ENCODE data around the gene IPO8.

Gene IPO8

GRCh38 chr12:30679241-30679640, 16.4 kb downstream of the IPO8 start:
- Histone ChIP-seq H3K4me2 (ENCODE audit: low read length) (no peak overlapping the region), H3K27me3 (ENCODE audit: control insufficient read depth, insufficient read depth, low read length) (no peaks in the 10 kb centered on the region), H3K4me3 (ENCODE audit: low read length) (no peak overlapping the region), H3K36me3 (ENCODE audit: insufficient read depth, low read length) (peaks cover 47% of the 10 kb centered on the region), H3K9me3 (replicated peaks; ENCODE audit: low read length) (no peaks in the 10 kb centered on the region), H3K9ac (ENCODE audit: low read depth, low read length) (no peak overlapping the region), H3K4me1 (ENCODE audit: control insufficient read depth, insufficient read depth, low read length) (no peaks in the 10 kb centered on the region)

DNA sequence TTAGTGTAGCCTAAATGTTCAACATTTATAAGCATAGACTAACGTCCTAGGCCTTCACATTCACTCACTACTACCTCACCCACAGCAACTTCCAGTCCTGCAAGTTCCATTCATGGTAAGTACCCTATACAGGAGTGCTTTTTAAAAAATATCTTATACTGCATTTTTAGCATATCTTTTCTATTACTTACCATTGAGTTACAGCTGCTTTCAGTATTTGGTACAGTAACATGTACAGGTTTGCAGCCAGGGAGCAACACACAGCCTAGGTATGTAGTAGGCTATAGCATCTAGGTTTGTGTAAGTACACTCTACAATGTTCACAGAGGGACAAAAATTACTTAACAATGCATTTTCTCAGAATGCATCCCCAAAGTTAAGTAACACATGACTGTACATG, 17.4 kb downstream of the IPO8 start:
- Histone ChIP-seq H3K4me3 (ENCODE audit: low read length) (no peak overlapping the region), H3K4me1 (ENCODE audit: control insufficient read depth, insufficient read depth, low read length) (no peaks in the 10 kb centered on the region), H3K9me3 (replicated peaks; ENCODE audit: low read length) (no peaks in the 10 kb centered on the region), H3K9ac (ENCODE audit: low read depth, low read length) (no peak overlapping the region), H3K4me2 (ENCODE audit: low read length) (no peak overlapping the region), H3K27me3 (ENCODE audit: control insufficient read depth, insufficient read depth, low read length) (no peaks in the 10 kb centered on the region), H3K36me3 (ENCODE audit: insufficient read depth, low read length) (peaks cover 49% of the 10 kb centered on the region)

DNA sequence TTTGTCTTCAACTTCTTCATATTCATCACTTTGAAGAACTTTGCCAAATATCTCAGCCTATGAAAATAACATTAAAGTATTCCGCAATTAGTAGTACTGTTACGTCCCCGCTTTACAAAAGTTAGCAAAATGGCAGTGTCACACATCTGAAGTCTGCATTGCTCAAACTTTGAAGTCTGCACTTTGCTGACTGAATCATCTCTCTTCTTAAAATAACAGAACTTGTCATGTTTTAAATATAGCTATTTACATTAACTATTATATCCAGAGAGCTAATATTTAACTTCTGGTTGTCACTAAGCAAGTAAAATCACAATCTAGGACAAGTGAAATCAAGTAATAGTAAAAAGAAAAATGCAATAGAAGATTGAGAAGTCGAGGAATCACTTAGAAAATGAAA, 34.5 kb downstream of the IPO8 start:
- H3K4me1 ChIP-seq (ENCODE audit: control insufficient read depth, insufficient read depth, low read length), result no peaks in the 10 kb centered on the region
- H3K27me3 ChIP-seq (ENCODE audit: control insufficient read depth, insufficient read depth, low read length), result no peaks in the 10 kb centered on the region
- H3K36me3 ChIP-seq (ENCODE audit: insufficient read depth, low read length), result peaks cover 32% of the 10 kb centered on the region
- H3K4me3 ChIP-seq (ENCODE audit: low read length), result no peak overlapping the region
- no peaks in the 10 kb centered on the region for H3K9me3 ChIP-seq (replicated peaks; ENCODE audit: low read length)
- H3K9ac ChIP-seq (ENCODE audit: low read depth, low read length), result no peak overlapping the region
- H3K4me2 ChIP-seq (ENCODE audit: low read length), result no peak overlapping the region

GRCh38 chr12:30652034-30652696, 43.5 kb downstream of the IPO8 start:
- peaks cover 16% of the 10 kb centered on the region for H3K36me3 ChIP-seq (ENCODE audit: insufficient read depth, low read length)

DNA sequence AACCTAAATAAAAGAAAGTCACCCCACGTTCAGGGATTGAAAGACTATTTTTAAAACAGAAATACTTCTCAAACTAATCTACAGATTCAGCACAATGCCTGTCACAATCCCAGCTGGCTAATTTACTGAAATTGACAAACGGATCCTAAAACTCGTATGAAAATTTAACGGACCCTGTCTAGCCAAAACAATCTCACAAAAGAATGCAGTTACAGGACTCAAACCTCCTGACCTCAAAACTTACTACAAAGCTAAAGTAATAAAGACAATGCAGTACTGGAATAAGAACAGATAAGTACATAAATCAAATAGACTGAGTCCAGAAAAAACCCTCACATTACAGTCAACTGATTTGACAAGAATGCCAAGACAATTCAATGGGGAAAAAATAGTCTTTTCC, 48.8 kb downstream of the IPO8 start:
- H3K4me1 ChIP-seq (ENCODE audit: control insufficient read depth, insufficient read depth, low read length), result no peaks in the 10 kb centered on the region
- no peak overlapping the region for H3K4me2 ChIP-seq (ENCODE audit: low read length)
- no peak overlapping the region for H3K9ac ChIP-seq (ENCODE audit: low read depth, low read length)
- H3K4me3 ChIP-seq (ENCODE audit: low read length), result no peak overlapping the region
- H3K27me3 ChIP-seq (ENCODE audit: control insufficient read depth, insufficient read depth, low read length), result no peaks in the 10 kb centered on the region
- H3K36me3 ChIP-seq (ENCODE audit: insufficient read depth, low read length), result peaks cover 8% of the 10 kb centered on the region
- H3K9me3 ChIP-seq (replicated peaks; ENCODE audit: low read length), result no peaks in the 10 kb centered on the region

More at GRCh38 chr12:30652034-30652696, 43.5 kb downstream of the IPO8 start:
- no peak overlapping the region for H3K4me3 ChIP-seq (ENCODE audit: low read length)
- H3K4me1 ChIP-seq (ENCODE audit: control insufficient read depth, insufficient read depth, low read length), result no peaks in the 10 kb centered on the region
- no peak overlapping the region for H3K9ac ChIP-seq (ENCODE audit: low read depth, low read length)
- H3K9me3 ChIP-seq (replicated peaks; ENCODE audit: low read length), result no peaks in the 10 kb centered on the region
- H3K27me3 ChIP-seq (ENCODE audit: control insufficient read depth, insufficient read depth, low read length), result no peaks in the 10 kb centered on the region
- H3K4me2 ChIP-seq (ENCODE audit: low read length), result no peak overlapping the region

DNA sequence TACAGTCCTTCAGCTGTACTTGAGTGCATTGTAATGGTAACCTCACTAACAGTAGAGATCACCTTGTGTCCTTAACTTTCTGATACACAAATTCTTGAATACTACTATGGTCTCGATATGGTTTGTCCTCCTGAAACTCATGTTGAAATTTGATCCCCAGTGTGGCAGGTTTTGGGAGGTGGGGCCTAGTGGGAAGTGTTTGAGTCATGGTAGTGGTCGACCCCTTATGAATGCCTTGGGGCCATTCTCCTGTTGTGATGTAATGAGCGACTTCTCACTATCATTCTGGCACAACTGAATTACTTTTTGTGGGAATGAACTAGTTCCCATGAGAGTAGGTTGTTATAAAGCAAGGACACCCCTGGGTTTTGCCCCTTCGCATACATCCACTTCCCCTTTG, 52.3 kb downstream of the IPO8 start:
- H3K36me3 ChIP-seq (ENCODE audit: insufficient read depth, low read length), result peaks cover 10% of the 10 kb centered on the region
- no peak overlapping the region for H3K4me2 ChIP-seq (ENCODE audit: low read length)
- H3K27me3 ChIP-seq (ENCODE audit: control insufficient read depth, insufficient read depth, low read length), result no peaks in the 10 kb centered on the region
- H3K9me3 ChIP-seq (replicated peaks; ENCODE audit: low read length), result no peaks in the 10 kb centered on the region
- no peak overlapping the region for H3K9ac ChIP-seq (ENCODE audit: low read depth, low read length)
- no peak overlapping the region for H3K4me3 ChIP-seq (ENCODE audit: low read length)
- no peaks in the 10 kb centered on the region for H3K4me1 ChIP-seq (ENCODE audit: control insufficient read depth, insufficient read depth, low read length)

DNA sequence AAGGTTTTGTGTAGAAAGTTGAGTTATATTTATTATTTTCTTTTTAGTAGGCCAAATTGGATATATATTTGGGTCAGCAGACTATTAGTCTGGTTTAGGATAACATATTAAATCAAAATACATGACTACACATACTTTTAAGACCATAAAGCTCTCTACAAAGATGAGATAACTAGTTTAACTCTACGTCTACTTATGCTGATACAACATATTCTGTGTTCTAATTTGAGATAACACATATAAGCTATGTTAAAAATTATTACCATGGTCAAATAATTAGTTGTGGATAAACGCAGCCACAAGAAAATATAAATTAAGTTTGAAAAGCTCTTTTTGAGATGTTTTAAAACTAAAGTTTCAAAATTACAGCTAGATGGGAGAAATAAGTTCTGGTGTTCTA, 55.3 kb downstream of the IPO8 start:
- no peaks in the 10 kb centered on the region for H3K9me3 ChIP-seq (replicated peaks; ENCODE audit: low read length)
- H3K36me3 ChIP-seq (ENCODE audit: insufficient read depth, low read length), result peaks cover 10% of the 10 kb centered on the region
- no peak overlapping the region for H3K4me3 ChIP-seq (ENCODE audit: low read length)
- H3K4me2 ChIP-seq (ENCODE audit: low read length), result no peak overlapping the region
- H3K9ac ChIP-seq (ENCODE audit: low read depth, low read length), result no peak overlapping the region
- no peaks in the 10 kb centered on the region for H3K27me3 ChIP-seq (ENCODE audit: control insufficient read depth, insufficient read depth, low read length)
- H3K4me1 ChIP-seq (ENCODE audit: control insufficient read depth, insufficient read depth, low read length), result no peaks in the 10 kb centered on the region

GRCh38 chr12:30635385-30635784, 60.3 kb downstream of the IPO8 start:
- H3K4me3 ChIP-seq (ENCODE audit: low read length), result no peak overlapping the region
- H3K9me3 ChIP-seq (replicated peaks; ENCODE audit: low read length), result no peaks in the 10 kb centered on the region
- no peak overlapping the region for H3K4me2 ChIP-seq (ENCODE audit: low read length)
- H3K4me1 ChIP-seq (ENCODE audit: control insufficient read depth, insufficient read depth, low read length), result no peaks in the 10 kb centered on the region
- peaks cover 24% of the 10 kb centered on the region for H3K36me3 ChIP-seq (ENCODE audit: insufficient read depth, low read length)
- no peak overlapping the region for H3K9ac ChIP-seq (ENCODE audit: low read depth, low read length)
- no peaks in the 10 kb centered on the region for H3K27me3 ChIP-seq (ENCODE audit: control insufficient read depth, insufficient read depth, low read length)

- no peaks in the 10 kb centered on the region for H3K9me3 ChIP-seq (replicated peaks; ENCODE audit: low read length)
- no peak overlapping the region for H3K4me3 ChIP-seq (ENCODE audit: low read length)
- H3K36me3 ChIP-seq (ENCODE audit: insufficient read depth, low read length), result peaks cover 27% of the 10 kb centered on the region
- no peaks in the 10 kb centered on the region for H3K4me1 ChIP-seq (ENCODE audit: control insufficient read depth, insufficient read depth, low read length)
- H3K9ac ChIP-seq (ENCODE audit: low read depth, low read length), result no peak overlapping the region
- H3K27me3 ChIP-seq (ENCODE audit: control insufficient read depth, insufficient read depth, low read length), result no peaks in the 10 kb centered on the region
- no peak overlapping the region for H3K4me2 ChIP-seq (ENCODE audit: low read length)
Observed at GRCh38 chr12:30631740-30632139, 63.9 kb downstream of the IPO8 start.

DNA sequence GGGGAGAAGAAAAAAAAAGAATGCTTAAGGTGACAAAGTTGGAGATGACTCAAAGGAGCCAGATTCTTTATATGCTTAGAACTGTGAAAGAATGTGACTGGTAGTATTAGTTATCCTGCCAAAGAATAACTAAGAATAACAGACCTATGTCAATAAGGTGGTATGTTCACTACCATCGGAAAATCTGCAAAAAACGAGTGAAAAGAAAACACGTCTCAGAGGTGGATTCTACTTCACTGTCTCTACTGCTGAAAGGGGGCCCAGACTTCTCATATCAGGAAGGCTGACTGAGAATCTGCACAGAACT, 64.7 kb downstream of the IPO8 start:
- H3K4me2 ChIP-seq (ENCODE audit: low read length), result no peak overlapping the region
- peaks cover 27% of the 10 kb centered on the region for H3K36me3 ChIP-seq (ENCODE audit: insufficient read depth, low read length)
- H3K9ac ChIP-seq (ENCODE audit: low read depth, low read length), result no peak overlapping the region
- no peaks in the 10 kb centered on the region for H3K9me3 ChIP-seq (replicated peaks; ENCODE audit: low read length)
- no peaks in the 10 kb centered on the region for H3K27me3 ChIP-seq (ENCODE audit: control insufficient read depth, insufficient read depth, low read length)
- H3K4me3 ChIP-seq (ENCODE audit: low read length), result no peak overlapping the region
- no peaks in the 10 kb centered on the region for H3K4me1 ChIP-seq (ENCODE audit: control insufficient read depth, insufficient read depth, low read length)

GRCh38 chr12:30630076-30630978, 65.3 kb downstream of the IPO8 start:
- peaks cover 27% of the 10 kb centered on the region for H3K36me3 ChIP-seq (ENCODE audit: insufficient read depth, low read length)
- H3K4me2 ChIP-seq (ENCODE audit: low read length), result no peak overlapping the region

GRCh38 chr12:30626847-30627246, 68.8 kb downstream of the IPO8 start:
- H3K27me3 ChIP-seq (ENCODE audit: control insufficient read depth, insufficient read depth, low read length), result no peaks in the 10 kb centered on the region
- no peak overlapping the region for H3K4me2 ChIP-seq (ENCODE audit: low read length)
- peaks cover 7% of the 10 kb centered on the region for H3K4me1 ChIP-seq (ENCODE audit: control insufficient read depth, insufficient read depth, low read length)
- no peak overlapping the region for H3K9ac ChIP-seq (ENCODE audit: low read depth, low read length)
- no peaks in the 10 kb centered on the region for H3K9me3 ChIP-seq (replicated peaks; ENCODE audit: low read length)
- H3K36me3 ChIP-seq (ENCODE audit: insufficient read depth, low read length), result peaks cover 15% of the 10 kb centered on the region
- no peak overlapping the region for H3K4me3 ChIP-seq (ENCODE audit: low read length)

More at GRCh38 chr12:30630076-30630978, 65.3 kb downstream of the IPO8 start:
- no peaks in the 10 kb centered on the region for H3K27me3 ChIP-seq (ENCODE audit: control insufficient read depth, insufficient read depth, low read length)
- no peak overlapping the region for H3K4me3 ChIP-seq (ENCODE audit: low read length)
- H3K4me1 ChIP-seq (ENCODE audit: control insufficient read depth, insufficient read depth, low read length), result no peaks in the 10 kb centered on the region
- H3K9ac ChIP-seq (ENCODE audit: low read depth, low read length), result no peak overlapping the region
- H3K9me3 ChIP-seq (replicated peaks; ENCODE audit: low read length), result no peaks in the 10 kb centered on the region
